GM10248 (cell line): ENCODE measurements around the gene PTGDR.

Experiments
- CTCF ChIA-PET: fragments of 300-600 bp; sonication (Branson Sonifier 250); formaldehyde crosslinking; extraction: SDS; loops from one replicate; lab custom pipeline; 2021; ENCODE audit warnings: antibody characterized with exemption; lab: Yijun Ruan, JAX
- POLR2A ChIA-PET: fragments of 350-650 bp; sonication (Branson Sonifier 250); formaldehyde crosslinking; extraction: SDS; loops from one replicate; lab custom pipeline; 2020; ENCODE audit warnings: antibody characterized with exemption; lab: Yijun Ruan, JAX
- DNase-seq: peaks from one replicate; pipeline ENCODE4 v3.0.0; 2012; ENCODE audit errors: extremely low spot score
- CTCF ChIP-seq: IDR thresholded peaks from 2 replicates; pipeline ENCODE4 v1.5.1; 2012; ENCODE audit warnings: mild to moderate bottlenecking, low read depth; ENCODE audit errors: extremely low read depth, missing control alignments, control extremely low read depth

Gene PTGDR

DNA sequence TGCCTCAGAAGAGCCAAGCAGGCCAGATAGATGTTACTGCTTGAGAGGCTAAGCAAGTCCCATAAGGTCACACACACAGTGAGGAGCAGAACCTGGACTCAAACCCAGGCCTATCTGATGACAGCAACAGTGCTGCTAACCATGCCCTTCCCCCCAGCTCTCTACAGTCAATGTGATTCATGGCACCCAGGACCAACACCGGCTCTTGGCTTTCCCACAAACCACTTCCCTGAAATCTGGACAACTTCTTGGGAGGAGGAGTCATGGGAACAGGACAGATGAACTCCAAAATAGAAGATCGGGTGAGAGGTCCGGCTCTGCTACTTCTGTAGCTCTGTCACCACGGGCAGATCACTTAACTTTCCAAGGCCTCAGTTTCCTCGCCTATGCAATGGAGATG, 716 bp upstream of the PTGDR start:
- no peak for DNase-seq
- CTCF ChIA-PET: no interaction called here
- no peak for TF ChIP-seq CTCF
- POLR2A ChIA-PET: no interaction called here

DNA sequence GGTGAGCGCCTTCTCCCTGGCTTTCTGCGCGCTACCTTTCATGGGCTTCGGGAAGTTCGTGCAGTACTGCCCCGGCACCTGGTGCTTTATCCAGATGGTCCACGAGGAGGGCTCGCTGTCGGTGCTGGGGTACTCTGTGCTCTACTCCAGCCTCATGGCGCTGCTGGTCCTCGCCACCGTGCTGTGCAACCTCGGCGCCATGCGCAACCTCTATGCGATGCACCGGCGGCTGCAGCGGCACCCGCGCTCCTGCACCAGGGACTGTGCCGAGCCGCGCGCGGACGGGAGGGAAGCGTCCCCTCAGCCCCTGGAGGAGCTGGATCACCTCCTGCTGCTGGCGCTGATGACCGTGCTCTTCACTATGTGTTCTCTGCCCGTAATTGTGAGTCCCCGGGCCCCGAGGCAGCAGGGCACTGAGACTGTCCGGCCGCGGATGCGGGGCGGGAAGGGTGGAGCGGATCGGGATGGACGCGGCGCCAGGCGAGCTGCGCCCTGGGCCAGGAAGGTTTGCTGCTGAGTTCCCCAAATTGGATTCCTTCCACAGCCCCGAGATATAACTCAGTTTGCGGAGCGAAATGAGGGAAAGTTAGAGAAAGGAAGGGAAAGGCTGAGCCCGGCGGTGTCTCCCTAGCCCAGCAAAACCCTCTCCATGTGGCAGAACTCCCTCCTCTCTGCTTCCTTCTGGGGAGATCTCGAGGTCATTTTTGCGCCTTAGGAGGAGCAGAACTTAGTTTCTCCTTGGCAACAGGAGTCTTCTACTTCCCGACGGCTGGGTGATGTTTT, 972 bp downstream of the PTGDR start:
- no peak for TF ChIP-seq CTCF
- ChIA-PET POLR2A (no interaction called here), CTCF (no interaction called here)
- DNase-seq: no peak

- DNase-seq: no peak
- no peak for TF ChIP-seq CTCF
- ChIA-PET POLR2A (no interaction called here), CTCF (no interaction called here)
Observed at GRCh38 chr14:52269100-52269499, 1.6 kb downstream of the PTGDR start.

- ChIA-PET POLR2A (no interaction called here), CTCF (interaction anchor here (1.0 kb wide), 1 partner anchor 10 kb away, joined by 4 read pairs; no protein-coding TSS in a partner anchor)
- TF ChIP-seq CTCF: no peak
- DNase-seq: no peak
Observed at GRCh38 chr14:52269982-52270381, 2.5 kb downstream of the PTGDR start.

DNA sequence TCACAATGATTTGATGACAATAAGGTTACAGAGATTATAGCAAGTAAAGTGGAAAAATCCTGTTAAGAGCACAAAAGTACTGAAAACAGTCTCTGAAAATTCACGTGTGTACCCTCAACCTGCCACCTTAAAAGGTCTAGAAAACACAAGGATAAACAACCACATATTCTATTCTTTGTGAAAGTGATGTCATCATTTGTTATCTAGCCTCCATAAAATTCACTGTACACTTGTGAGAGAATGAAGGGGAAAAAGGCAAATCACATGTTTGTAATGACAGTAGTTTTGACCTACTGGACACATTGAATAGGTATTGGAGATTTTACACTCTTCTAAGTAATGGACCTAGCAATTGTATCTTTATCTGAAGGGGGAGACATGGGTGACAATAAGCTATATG, 4.0 kb downstream of the PTGDR start:
- CTCF ChIA-PET: no interaction called here

GRCh38 chr14:52272375-52272774, 4.9 kb downstream of the PTGDR start:
- CTCF ChIA-PET: interaction anchor here (1.2 kb wide), 1 partner anchor 229 kb away, joined by 3 read pairs; no protein-coding TSS in a partner anchor
- POLR2A ChIA-PET: no interaction called here
- peak; percentile 33 for TF ChIP-seq CTCF
- peak; percentile 45 for DNase-seq

More for the DNA sequence above, 4.0 kb downstream of the PTGDR start:
- no peak for DNase-seq
- no peak for TF ChIP-seq CTCF
- POLR2A ChIA-PET: no interaction called here
